IPS-15b (cell line): ENCODE data around the gene KRT20.

Source experiments
- H3K27me3 ChIP-seq: one replicate; pipeline ENCODE4 v1.6.1; 2013; ENCODE audit warnings: low read length; ENCODE audit not compliant: control insufficient read depth, insufficient read depth
- H3K36me3 ChIP-seq: one replicate; pipeline ENCODE4 v1.6.1; 2013; ENCODE audit warnings: low read length; ENCODE audit not compliant: control insufficient read depth, insufficient read depth
- H3K4me1 ChIP-seq: one replicate; pipeline ENCODE4 v1.6.1; 2013; ENCODE audit warnings: mild to moderate bottlenecking, low read length; ENCODE audit not compliant: control insufficient read depth, insufficient read depth
- H3K4me3 ChIP-seq: one replicate; pipeline ENCODE4 v1.5.1; 2013; ENCODE audit warnings: low read depth, low read length
- H3K9ac ChIP-seq: one replicate; pipeline ENCODE4 v1.6.1; 2013; ENCODE audit warnings: low read depth, mild to moderate bottlenecking, low read length
- H3K9me3 ChIP-seq: one replicate; pipeline ENCODE4 v1.6.1; 2013; ENCODE audit warnings: mild to moderate bottlenecking, low read length; ENCODE audit not compliant: control insufficient read depth, insufficient read depth

KRT20 gene

GRCh38 chr17:40895106-40895730 lies 10.2 kb upstream of the KRT20 start:
- no peaks in the 10 kb centered on the region for H3K36me3 ChIP-seq
- H3K4me1 ChIP-seq: no peaks in the 10 kb centered on the region
- no peaks in the 10 kb centered on the region for H3K27me3 ChIP-seq
- no peaks in the 10 kb centered on the region for H3K9me3 ChIP-seq
- no peak overlapping the region for H3K4me3 ChIP-seq
- H3K9ac ChIP-seq: no peak overlapping the region

- Histone ChIP-seq H3K9ac (no peak overlapping the region), H3K4me1 (no peaks in the 10 kb centered on the region), H3K27me3 (no peaks in the 10 kb centered on the region), H3K36me3 (no peaks in the 10 kb centered on the region), H3K4me3 (no peak overlapping the region), H3K9me3 (no peaks in the 10 kb centered on the region)
Measured at GRCh38 chr17:40888196-40888720, 3.2 kb upstream of the KRT20 start.

- no peaks in the 10 kb centered on the region for H3K27me3 ChIP-seq
- no peaks in the 10 kb centered on the region for H3K4me1 ChIP-seq
- no peaks in the 10 kb centered on the region for H3K36me3 ChIP-seq
- H3K9ac ChIP-seq: no peak overlapping the region
- no peak overlapping the region for H3K4me3 ChIP-seq
- no peaks in the 10 kb centered on the region for H3K9me3 ChIP-seq
Measured at GRCh38 chr17:40886090-40886489, 1.0 kb upstream of the KRT20 start.

GRCh38 chr17:40883626-40884334 lies 1.3 kb downstream of the KRT20 start:
- no peaks in the 10 kb centered on the region for H3K27me3 ChIP-seq

GRCh38 chr17:40883031-40883430 lies 2.0 kb downstream of the KRT20 start:
- Histone ChIP-seq H3K36me3 (no peaks in the 10 kb centered on the region), H3K4me3 (no peak overlapping the region), H3K9me3 (no peaks in the 10 kb centered on the region), H3K27me3 (no peaks in the 10 kb centered on the region), H3K4me1 (no peaks in the 10 kb centered on the region), H3K9ac (no peak overlapping the region)

More at GRCh38 chr17:40883626-40884334, 1.3 kb downstream of the KRT20 start:
- Histone ChIP-seq H3K4me3 (no peak overlapping the region), H3K9ac (no peak overlapping the region), H3K36me3 (no peaks in the 10 kb centered on the region), H3K4me1 (no peaks in the 10 kb centered on the region), H3K9me3 (no peaks in the 10 kb centered on the region)

GRCh38 chr17:40879026-40879425 lies 6.0 kb downstream of the KRT20 start:
- Histone ChIP-seq H3K9me3 (no peaks in the 10 kb centered on the region), H3K4me1 (no peaks in the 10 kb centered on the region), H3K27me3 (no peaks in the 10 kb centered on the region), H3K9ac (no peak overlapping the region), H3K4me3 (no peak overlapping the region), H3K36me3 (no peaks in the 10 kb centered on the region)

- Histone ChIP-seq H3K27me3 (no peaks in the 10 kb centered on the region), H3K9me3 (no peaks in the 10 kb centered on the region), H3K9ac (no peak overlapping the region), H3K4me1 (no peaks in the 10 kb centered on the region), H3K36me3 (no peaks in the 10 kb centered on the region), H3K4me3 (no peak overlapping the region)
Measured at GRCh38 chr17:40878044-40878443, 7.0 kb downstream of the KRT20 start.

GRCh38 chr17:40873801-40874200 lies 11.2 kb downstream of the KRT20 start:
- H3K9me3 ChIP-seq: no peaks in the 10 kb centered on the region
- H3K4me1 ChIP-seq: peaks cover 5% of the 10 kb centered on the region
- H3K9ac ChIP-seq: no peak overlapping the region
- no peak overlapping the region for H3K4me3 ChIP-seq
- H3K36me3 ChIP-seq: no peaks in the 10 kb centered on the region
- no peaks in the 10 kb centered on the region for H3K27me3 ChIP-seq

GRCh38 chr17:40873255-40873654 lies 11.8 kb downstream of the KRT20 start:
- no peaks in the 10 kb centered on the region for H3K9me3 ChIP-seq
- H3K4me3 ChIP-seq: no peak overlapping the region
- no peaks in the 10 kb centered on the region for H3K27me3 ChIP-seq
- H3K36me3 ChIP-seq: no peaks in the 10 kb centered on the region
- H3K9ac ChIP-seq: no peak overlapping the region
- peaks cover 5% of the 10 kb centered on the region for H3K4me1 ChIP-seq

GRCh38 chr17:40872416-40872815 lies 12.6 kb downstream of the KRT20 start:
- Histone ChIP-seq H3K4me1 (peaks cover 5% of the 10 kb centered on the region), H3K27me3 (no peaks in the 10 kb centered on the region), H3K9ac (no peak overlapping the region), H3K9me3 (no peaks in the 10 kb centered on the region), H3K4me3 (no peak overlapping the region), H3K36me3 (no peaks in the 10 kb centered on the region)

- no peaks in the 10 kb centered on the region for H3K9me3 ChIP-seq
- no peak overlapping the region for H3K9ac ChIP-seq
- H3K27me3 ChIP-seq: no peaks in the 10 kb centered on the region
- H3K36me3 ChIP-seq: no peaks in the 10 kb centered on the region
- H3K4me3 ChIP-seq: no peak overlapping the region
- H3K4me1 ChIP-seq: peaks cover 5% of the 10 kb centered on the region
Measured at GRCh38 chr17:40871316-40871715, 13.7 kb downstream of the KRT20 start.

GRCh38 chr17:40870136-40870535 lies 14.9 kb downstream of the KRT20 start:
- no peak overlapping the region for H3K4me3 ChIP-seq
- no peaks in the 10 kb centered on the region for H3K27me3 ChIP-seq
- no peak overlapping the region for H3K9ac ChIP-seq
- no peaks in the 10 kb centered on the region for H3K9me3 ChIP-seq
- no peaks in the 10 kb centered on the region for H3K36me3 ChIP-seq
- H3K4me1 ChIP-seq: peaks cover 5% of the 10 kb centered on the region
